Panc1 (cell line): ENCODE data around the gene ANKLE1. TPM values are rescaled to one million over a fixed set of nuclear protein-coding genes. Genes with fewer than 3 reads are reported as not detected.

ENCODE experiments used
- ATAC-seq: fragments of 200-7000 bp; cut with Tn5 transposase; 2 replicates; pipeline ENCODE4 v1.9.1; 2020; ENCODE audit warnings: mild to moderate bottlenecking, moderate library complexity
- BruUV-seq: library from RNA; stranded (reverse); fragments of 400-500 nt; replicated peaks from 2 replicates; lab custom pipeline; 2021; lab: Mats Ljungman, UMichigan
- CTCF ChIA-PET: fragments of 300-600 bp; sonication (Branson Sonifier 250); formaldehyde crosslinking; loops from one replicate; lab custom pipeline; 2022; ENCODE audit warnings: antibody characterized with exemption; lab: Charles Lee
- POLR2A ChIA-PET: fragments of 300-600 bp; sonication (Branson Sonifier 250); formaldehyde crosslinking; loops from one replicate; lab custom pipeline; 2022; ENCODE audit warnings: antibody characterized with exemption; lab: Charles Lee
- DNase-seq: peaks from one replicate; pipeline ENCODE4 v3.0.0-alpha.2; 2010; ENCODE audit warnings: low read depth, low spot score
- H3K27ac ChIP-seq: 2 replicates; pipeline ENCODE4 v1.5.1; 2011; ENCODE audit warnings: mild to moderate bottlenecking, low read length, inconsistent platforms
- H3K27me3 ChIP-seq: fragments of 200-500 bp; sonication (Bioruptor generic); 2 replicates; pipeline ENCODE4 v1.6.0; 2014; ENCODE audit warnings: low read length, inconsistent platforms; ENCODE audit not compliant: control insufficient read depth, insufficient read depth
- H3K36me3 ChIP-seq: fragments of 200-500 bp; sonication (Bioruptor generic); 2 replicates; pipeline ENCODE4 v1.5.1; 2014; ENCODE audit warnings: inconsistent platforms, mild to moderate bottlenecking, low read length, moderate library complexity; ENCODE audit not compliant: control insufficient read depth, insufficient read depth
- H3K4me1 ChIP-seq: 2 replicates; pipeline ENCODE4 v1.5.1; 2011; ENCODE audit warnings: inconsistent platforms, mild to moderate bottlenecking, low read length, moderate library complexity; ENCODE audit not compliant: control insufficient read depth, insufficient read depth
- H3K4me3 ChIP-seq, 2 experiments: 2 replicates each; pipeline ENCODE4 v1.5.1; 2011 to 2012; ENCODE audit warnings: low read depth in 2 of 2, low read length in 2 of 2, mild to moderate bottlenecking in 2 of 2, inconsistent platforms in 1 of 2, moderate library complexity in 1 of 2
- H3K9me3 ChIP-seq: fragments of 200-500 bp; sonication (Bioruptor generic); 2 replicates; pipeline ENCODE4 v1.5.1; 2014; ENCODE audit warnings: low read depth, mild to moderate bottlenecking, inconsistent platforms, low read length, moderate library complexity; ENCODE audit not compliant: control insufficient read depth, insufficient read depth
- POLR2AphosphoS5 ChIP-seq: IDR thresholded peaks from 2 replicates; pipeline ENCODE4 v1.6.1; 2012; ENCODE audit warnings: mild to moderate bottlenecking, low read depth, low read length, moderate library complexity
- SIN3A ChIP-seq: IDR thresholded peaks from 2 replicates; pipeline ENCODE4 v1.6.1; 2012; ENCODE audit warnings: low read depth, mild to moderate bottlenecking, low read length, moderate library complexity, borderline replicate concordance; ENCODE audit not compliant: insufficient read depth
- TCF7L2 ChIP-seq: IDR thresholded peaks from 2 replicates; pipeline ENCODE4 v1.6.1; 2011; ENCODE audit warnings: mild to moderate bottlenecking, low read depth, low read length, inconsistent platforms
- in situ Hi-C: cut with HindIII; loops from 2 replicates; pipeline ENCODE4 v1.10.0; 2016; ENCODE audit warnings: low sequenced_read_pairs, low pct_unique_long_range_greater_than_20kb
- intact Hi-C: fragments of 100-400 bp; cut with micrococcal nuclease; formaldehyde crosslinking; loops from one replicate; pipeline ENCODE4 v1.10.0; 2022; ENCODE audit not compliant: unreplicated experiment
- total RNA-seq: library from RNA; stranded (reverse); gene quantifications from one replicate; pipeline ENCODE4 v1.2.1, GENCODE V29; 2021; ENCODE audit not compliant: unreplicated experiment
- TF ChIP-seq, protein P1 (sequence below), 2 experiments: IDR thresholded peaks; 2 replicates each; pipeline ENCODE4 v1.6.1; 2011 to 2012; ENCODE audit warnings: low read depth in 2 of 2, control low read depth in 1 of 2, low read length in 1 of 2, mild to moderate bottlenecking in 1 of 2, moderate library complexity in 1 of 2; ENCODE audit not compliant: insufficient read depth in 1 of 2
- TF ChIP-seq, protein P2 (sequence below): fragments of 450-650 bp; IDR thresholded peaks from 2 replicates; pipeline ENCODE4 v1.5.1; 2017; ENCODE audit warnings: mild to moderate bottlenecking

The ANKLE1 gene
- total RNA-seq, 1 experiment from 2014 or later, result 1.1 TPM

DNA sequence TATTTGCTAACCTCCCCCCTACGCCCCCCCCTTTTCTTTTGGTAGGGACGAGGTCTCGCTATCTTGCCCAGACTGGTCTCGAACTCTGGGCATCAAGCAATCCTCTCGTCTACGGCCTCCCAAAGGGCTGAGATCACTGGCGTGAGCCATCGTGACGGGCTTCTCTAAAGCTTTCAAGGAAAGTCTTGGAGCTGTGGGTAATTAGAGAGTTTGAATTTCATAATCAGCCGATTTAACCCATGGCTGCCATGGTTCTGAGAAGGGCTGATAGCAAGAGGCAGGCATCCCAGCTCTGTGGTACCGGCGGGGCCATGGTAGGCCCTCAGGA, 22.2 kb downstream of the ANKLE1 start:
- peaks cover 28% of the 10 kb centered on the region for H3K4me1 ChIP-seq
- ChIA-PET CTCF (interaction anchor here (0.7 kb wide), 1 partner anchor 14 kb away, joined by 5 read pairs; no protein-coding TSS in a partner anchor), POLR2A (no interaction called here)
- in situ Hi-C loops, result no loop called here
- intact Hi-C loops, result loop anchor here (10.0 kb wide), 1 partner anchor 1091 kb away; the partner anchor contains the start of gene LRRC25
- TF ChIP-seq, protein P1, sequence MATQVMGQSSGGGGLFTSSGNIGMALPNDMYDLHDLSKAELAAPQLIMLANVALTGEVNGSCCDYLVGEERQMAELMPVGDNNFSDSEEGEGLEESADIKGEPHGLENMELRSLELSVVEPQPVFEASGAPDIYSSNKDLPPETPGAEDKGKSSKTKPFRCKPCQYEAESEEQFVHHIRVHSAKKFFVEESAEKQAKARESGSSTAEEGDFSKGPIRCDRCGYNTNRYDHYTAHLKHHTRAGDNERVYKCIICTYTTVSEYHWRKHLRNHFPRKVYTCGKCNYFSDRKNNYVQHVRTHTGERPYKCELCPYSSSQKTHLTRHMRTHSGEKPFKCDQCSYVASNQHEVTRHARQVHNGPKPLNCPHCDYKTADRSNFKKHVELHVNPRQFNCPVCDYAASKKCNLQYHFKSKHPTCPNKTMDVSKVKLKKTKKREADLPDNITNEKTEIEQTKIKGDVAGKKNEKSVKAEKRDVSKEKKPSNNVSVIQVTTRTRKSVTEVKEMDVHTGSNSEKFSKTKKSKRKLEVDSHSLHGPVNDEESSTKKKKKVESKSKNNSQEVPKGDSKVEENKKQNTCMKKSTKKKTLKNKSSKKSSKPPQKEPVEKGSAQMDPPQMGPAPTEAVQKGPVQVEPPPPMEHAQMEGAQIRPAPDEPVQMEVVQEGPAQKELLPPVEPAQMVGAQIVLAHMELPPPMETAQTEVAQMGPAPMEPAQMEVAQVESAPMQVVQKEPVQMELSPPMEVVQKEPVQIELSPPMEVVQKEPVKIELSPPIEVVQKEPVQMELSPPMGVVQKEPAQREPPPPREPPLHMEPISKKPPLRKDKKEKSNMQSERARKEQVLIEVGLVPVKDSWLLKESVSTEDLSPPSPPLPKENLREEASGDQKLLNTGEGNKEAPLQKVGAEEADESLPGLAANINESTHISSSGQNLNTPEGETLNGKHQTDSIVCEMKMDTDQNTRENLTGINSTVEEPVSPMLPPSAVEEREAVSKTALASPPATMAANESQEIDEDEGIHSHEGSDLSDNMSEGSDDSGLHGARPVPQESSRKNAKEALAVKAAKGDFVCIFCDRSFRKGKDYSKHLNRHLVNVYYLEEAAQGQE (IDR thresholded peaks at IDR 0.05; ENCODE audit: insufficient read depth in 1 of 2, low read depth in 2 of 2, low read length in 1 of 2), result no peak
- TF ChIP-seq, protein P2, sequence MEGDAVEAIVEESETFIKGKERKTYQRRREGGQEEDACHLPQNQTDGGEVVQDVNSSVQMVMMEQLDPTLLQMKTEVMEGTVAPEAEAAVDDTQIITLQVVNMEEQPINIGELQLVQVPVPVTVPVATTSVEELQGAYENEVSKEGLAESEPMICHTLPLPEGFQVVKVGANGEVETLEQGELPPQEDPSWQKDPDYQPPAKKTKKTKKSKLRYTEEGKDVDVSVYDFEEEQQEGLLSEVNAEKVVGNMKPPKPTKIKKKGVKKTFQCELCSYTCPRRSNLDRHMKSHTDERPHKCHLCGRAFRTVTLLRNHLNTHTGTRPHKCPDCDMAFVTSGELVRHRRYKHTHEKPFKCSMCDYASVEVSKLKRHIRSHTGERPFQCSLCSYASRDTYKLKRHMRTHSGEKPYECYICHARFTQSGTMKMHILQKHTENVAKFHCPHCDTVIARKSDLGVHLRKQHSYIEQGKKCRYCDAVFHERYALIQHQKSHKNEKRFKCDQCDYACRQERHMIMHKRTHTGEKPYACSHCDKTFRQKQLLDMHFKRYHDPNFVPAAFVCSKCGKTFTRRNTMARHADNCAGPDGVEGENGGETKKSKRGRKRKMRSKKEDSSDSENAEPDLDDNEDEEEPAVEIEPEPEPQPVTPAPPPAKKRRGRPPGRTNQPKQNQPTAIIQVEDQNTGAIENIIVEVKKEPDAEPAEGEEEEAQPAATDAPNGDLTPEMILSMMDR, result no peak
- TF ChIP-seq POLR2AphosphoS5 (no peak), TCF7L2 (no peak), SIN3A (no peak)
- peak overlapping the region; percentile 56 to 60; a peak in 1 of 4 replicates for H3K4me3 ChIP-seq
- ATAC-seq, result no peak
- no TSS peak for BruUV-seq
- DNase-seq, result no peak
- H3K9me3 ChIP-seq, result no peaks in the 10 kb centered on the region
- no peaks in the 10 kb centered on the region for H3K27me3 ChIP-seq
- no peaks in the 10 kb centered on the region; the same call in 1 of the 2 replicates for H3K36me3 ChIP-seq
- H3K27ac ChIP-seq, result peak overlapping the region; percentile 89

DNA sequence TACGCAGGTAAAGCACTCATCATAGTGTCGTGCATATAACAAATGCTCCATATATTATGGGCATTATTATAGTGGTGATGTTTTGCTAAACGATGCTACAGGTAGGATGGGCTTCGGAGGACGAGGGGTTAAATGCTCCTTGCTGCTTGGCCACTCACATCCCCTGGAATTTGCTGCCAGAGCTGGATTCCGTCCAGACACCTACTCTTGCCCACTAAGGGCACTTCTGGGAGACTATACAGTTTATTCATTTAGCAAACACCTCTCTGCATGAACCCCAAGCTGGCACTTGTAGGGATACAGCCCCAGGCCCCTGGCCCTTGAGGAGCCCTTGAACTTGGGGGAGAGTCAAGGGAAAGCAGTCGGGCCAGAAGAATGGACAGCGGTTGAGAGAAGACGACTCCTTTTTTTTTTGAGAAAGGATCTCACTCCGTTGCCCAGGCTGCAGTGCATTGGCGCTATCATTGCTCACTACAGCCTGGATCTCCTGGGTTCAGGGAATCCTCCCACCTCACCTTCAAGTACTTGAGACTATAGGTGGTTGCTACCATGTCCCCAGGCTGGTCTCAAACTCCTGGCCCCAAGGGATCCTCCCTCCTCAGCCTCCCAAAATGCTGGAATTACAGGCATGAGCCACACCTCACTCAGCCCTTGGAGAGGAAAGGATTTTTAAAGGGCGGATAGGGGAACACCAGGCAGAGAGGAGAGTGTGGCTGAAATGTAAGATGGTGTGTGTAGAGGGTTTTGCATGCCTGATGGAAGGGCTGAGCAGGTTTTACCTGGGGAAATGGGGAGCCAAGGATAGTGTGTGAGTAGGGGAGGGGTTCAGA, 22.9 kb downstream of the ANKLE1 start:
- TF ChIP-seq POLR2AphosphoS5, result no peak
- TF ChIP-seq, protein P2, result no peak
- CTCF ChIA-PET, result interaction anchor here (0.6 to 1.0 kb wide), 5 partner anchors 11 to 643 kb away, joined by 3 to 8 read pairs (median 5); no protein-coding TSS in a partner anchor
- DNase-seq, result no peak
- Histone ChIP-seq H3K4me1 (peaks cover 28% of the 10 kb centered on the region), H3K9me3 (no peaks in the 10 kb centered on the region), H3K27ac (peak overlapping the region; percentile 89), H3K4me3 (peak overlapping the region; percentile 7 to 30; a peak in 2 of 4 replicates), H3K27me3 (no peaks in the 10 kb centered on the region), H3K36me3 (no peaks in the 10 kb centered on the region; the same call in 1 of the 2 replicates)
- BruUV-seq, result no TSS peak
- intact Hi-C loops, result loop anchor here (10.0 kb wide), 1 partner anchor 1090 kb away; the partner anchor contains the start of gene LRRC25
- POLR2A ChIA-PET, result interaction anchor here (1.1 kb wide), 1 partner anchor 12 kb away, joined by 4 read pairs; no protein-coding TSS in a partner anchor
- ATAC-seq, result no peak
- in situ Hi-C loops, result no loop called here
